GM12878 (cell line): ENCODE data around the gene DOC2B. TPM values are rescaled to one million over a fixed set of nuclear protein-coding genes. Genes with fewer than 3 reads are reported as not detected.

Experiments
- ATAC-seq: fragments of 200-7000 bp; cut with Tn5 transposase; 3 replicates; pipeline ENCODE4 v1.9.1; 2020; ENCODE audit warnings: mild to moderate bottlenecking, moderate library complexity
- BruUV-seq: library from RNA; stranded (reverse); fragments of 400-500 nt; replicated peaks from 2 replicates; lab custom pipeline; 2021; lab: Mats Ljungman, UMichigan
- CTCF ChIA-PET: fragments of 300-600 bp; sonication (Branson Sonifier 250); formaldehyde crosslinking; extraction: SDS; loops from one replicate; lab custom pipeline; 2021; ENCODE audit warnings: inconsistent platforms; lab: Yijun Ruan, JAX
- POLR2A ChIA-PET: fragments of 350-600 bp; formaldehyde crosslinking; extraction: SDS; loops from one replicate; lab custom pipeline; 2021; ENCODE audit warnings: inconsistent platforms; lab: Charles Lee
- RAD21 ChIA-PET: fragments of 300-600 bp; sonication (Branson Sonifier 250); formaldehyde crosslinking; loops from one replicate; lab custom pipeline; 2023; ENCODE audit warnings: antibody characterized with exemption; ENCODE audit not compliant: unreplicated experiment; lab: Charles Lee
- SMC1A ChIA-PET: fragments of 300-600 bp; sonication (Branson Sonifier 250); formaldehyde crosslinking; loops from one replicate; lab custom pipeline; 2023; ENCODE audit not compliant: unreplicated experiment, uncharacterized antibody; lab: Charles Lee
- DNase-seq: peaks from one replicate; pipeline ENCODE4 v3.0.0-alpha.2; 2011; ENCODE audit warnings: low read depth, low spot score
- FAIRE-seq: peaks from 3 replicates; lab custom pipeline; 2011; peaks lifted over from hg19 to GRCh38; lab: Jason Lieb, UNC
- H2AFZ ChIP-seq: 2 replicates; pipeline ENCODE4 v1.6.0; 2011; ENCODE audit warnings: low read depth, low read length, control low read depth; ENCODE audit not compliant: control insufficient read depth
- H3K27ac ChIP-seq: 2 replicates; pipeline ENCODE4 v1.5.1; 2011; ENCODE audit warnings: control low read depth; ENCODE audit not compliant: control insufficient read depth, insufficient read depth
- H3K27me3 ChIP-seq, 2 experiments: replicated peaks in 1 of 2; 2 replicates each; pipeline versions ENCODE4 v1.6.0 to v1.6.1; 2011; ENCODE audit warnings: low read length in 1 of 2; ENCODE audit not compliant: control insufficient read depth in 2 of 2, insufficient read depth in 2 of 2
- H3K36me3 ChIP-seq, 2 experiments: 2 replicates each; pipeline ENCODE4 v1.5.1; 2011; ENCODE audit warnings: low read length in 1 of 2; ENCODE audit not compliant: control insufficient read depth in 2 of 2, insufficient read depth in 2 of 2
- H3K4me1 ChIP-seq: 2 replicates; pipeline ENCODE4 v1.6.1; 2011; ENCODE audit warnings: mild to moderate bottlenecking, low read length, moderate library complexity, mixed read lengths; ENCODE audit not compliant: control insufficient read depth, insufficient read depth
- H3K4me2 ChIP-seq: 2 replicates; pipeline ENCODE4 v1.6.0; 2011; ENCODE audit warnings: control low read depth; ENCODE audit not compliant: control insufficient read depth, insufficient read depth
- H3K4me3 ChIP-seq: fragments of 200-600 bp; sonication (generic); 2 replicates; pipeline ENCODE4 v1.5.1; 2016
- H3K79me2 ChIP-seq: 2 replicates; pipeline ENCODE4 v1.6.0; 2011; ENCODE audit warnings: low read length; ENCODE audit not compliant: control insufficient read depth, insufficient read depth
- H3K9ac ChIP-seq: 2 replicates; pipeline ENCODE4 v1.8.0; 2011; ENCODE audit warnings: low read length, control low read depth, mixed read lengths; ENCODE audit not compliant: control insufficient read depth, insufficient read depth
- H3K9me3 ChIP-seq: replicated peaks from 3 replicates; pipeline ENCODE4 v1.5.1; 2011; ENCODE audit warnings: mild to moderate bottlenecking, low read length; ENCODE audit not compliant: control insufficient read depth, insufficient read depth
- H4K20me1 ChIP-seq: 2 replicates; pipeline ENCODE4 v1.6.0; 2011; ENCODE audit not compliant: control insufficient read depth, insufficient read depth
- E2F4 ChIP-seq: IDR thresholded peaks from 2 replicates; pipeline ENCODE4 v1.6.1; 2012; ENCODE audit warnings: low read depth, low read length, improper control_type of control experiment
- FOXK2 ChIP-seq: fragments of 450-650 bp; IDR thresholded peaks from 2 replicates; pipeline ENCODE4 v1.6.1; 2017; ENCODE audit warnings: mild to moderate bottlenecking, moderate library complexity
- NFXL1 ChIP-seq: fragments of 450-650 bp; IDR thresholded peaks from 2 replicates; pipeline ENCODE4 v1.6.1; 2017; ENCODE audit warnings: antibody characterized with exemption, mild to moderate bottlenecking, borderline replicate concordance
- PML ChIP-seq: IDR thresholded peaks from 2 replicates; pipeline ENCODE4 v1.6.1; 2012; ENCODE audit warnings: low read length, inconsistent platforms
- RB1 ChIP-seq: fragments of 450-650 bp; formaldehyde crosslinking; IDR thresholded peaks from 2 replicates; pipeline ENCODE4 v1.6.1; 2017; ENCODE audit warnings: mild to moderate bottlenecking, borderline replicate concordance
- SMARCA5 ChIP-seq: fragments of 450-650 bp; IDR thresholded peaks from 2 replicates; pipeline ENCODE4 v1.6.1; 2017; ENCODE audit warnings: mild to moderate bottlenecking
- SUZ12 ChIP-seq: fragments of 200-600 bp; sonication (generic); IDR thresholded peaks from one replicate; pipeline ENCODE4 v1.6.1; 2018; ENCODE audit warnings: antibody characterized with exemption, mild to moderate bottlenecking; ENCODE audit not compliant: unreplicated experiment
- YY1 ChIP-seq: IDR thresholded peaks from 2 replicates; pipeline ENCODE4 v1.6.1; 2011; ENCODE audit warnings: low read depth, mild to moderate bottlenecking, low read length
- ZNF592 ChIP-seq: fragments of 450-650 bp; IDR thresholded peaks from 2 replicates; pipeline ENCODE4 v1.6.1; 2017; ENCODE audit warnings: mild to moderate bottlenecking, moderate library complexity
- WGBS: methylation state at CpG from one replicate; pipeline ENCODE4 v1.1.6; 2016; ENCODE audit warnings: low lambda C conversion rate; ENCODE audit not compliant: insufficient replicate concordance, insufficient coverage; ENCODE audit errors: missing lambda C conversion rate; 5-methylcytosine and 5-hydroxymethylcytosine counted together
- in situ Hi-C: fragments of 300-500 bp; cut with MboI; formaldehyde crosslinking; loops from 9 replicates; pipeline ENCODE4 v1.14.3; 2018; ENCODE audit warnings: mixed read lengths
- intact Hi-C: fragments of 100-400 bp; cut with micrococcal nuclease; formaldehyde crosslinking; loops from one replicate; pipeline ENCODE4 v1.14.2; 2022; ENCODE audit not compliant: unreplicated experiment
- polyA plus RNA-seq, 11 experiments: library from polyadenylated mRNA; depleted of rRNA in 4 of 11; unstranded in 6 of 11; stranded (reverse) in 5 of 11; fragments of >200 nt; fragmentation: Nextera tagmentation in 4 of 11; fragmentation: Illumina TruSeq in 1 of 11; extraction: Ambion mirVana in 4 of 11; extraction: Trizol in 1 of 11; gene quantifications; 1 replicate in 1 of 11; 2 replicates in 10 of 11; pipeline versions ENCODE4 v1.2.1 to v1.2.3, GENCODE V29; 2011 to 2016; ENCODE audit warnings: inconsistent platforms in 2 of 11, missing spikeins in 2 of 11, low read depth in 1 of 11
- total RNA-seq, 4 experiments: library from RNA; depleted of rRNA in 3 of 4; stranded (reverse); fragments of >200 nt in 3 of 4; fragmentation: Illumina TruSeq in 1 of 4; extraction: Trizol in 1 of 4; gene quantifications; 2 replicates each; pipeline versions ENCODE4 v1.2.1 to v1.2.3, GENCODE V29; 2013 to 2021
- TF ChIP-seq, protein P1 (sequence below): fragments of 450-650 bp; IDR thresholded peaks from 2 replicates; pipeline ENCODE4 v1.6.1; 2017; ENCODE audit warnings: antibody characterized with exemption, mild to moderate bottlenecking, moderate library complexity
- TF ChIP-seq, protein P2 (sequence below): fragments of 150-350 bp; IDR thresholded peaks from 2 replicates; pipeline ENCODE4 v1.6.1; 2014; ENCODE audit warnings: mild to moderate bottlenecking, low read depth, low read length

The DOC2B gene
- total and polyA plus RNA-seq, 10 of the 15 experiments (the other 5 are each of a cell fraction or from before 2014, with no cell fraction given) = not detected

DNA sequence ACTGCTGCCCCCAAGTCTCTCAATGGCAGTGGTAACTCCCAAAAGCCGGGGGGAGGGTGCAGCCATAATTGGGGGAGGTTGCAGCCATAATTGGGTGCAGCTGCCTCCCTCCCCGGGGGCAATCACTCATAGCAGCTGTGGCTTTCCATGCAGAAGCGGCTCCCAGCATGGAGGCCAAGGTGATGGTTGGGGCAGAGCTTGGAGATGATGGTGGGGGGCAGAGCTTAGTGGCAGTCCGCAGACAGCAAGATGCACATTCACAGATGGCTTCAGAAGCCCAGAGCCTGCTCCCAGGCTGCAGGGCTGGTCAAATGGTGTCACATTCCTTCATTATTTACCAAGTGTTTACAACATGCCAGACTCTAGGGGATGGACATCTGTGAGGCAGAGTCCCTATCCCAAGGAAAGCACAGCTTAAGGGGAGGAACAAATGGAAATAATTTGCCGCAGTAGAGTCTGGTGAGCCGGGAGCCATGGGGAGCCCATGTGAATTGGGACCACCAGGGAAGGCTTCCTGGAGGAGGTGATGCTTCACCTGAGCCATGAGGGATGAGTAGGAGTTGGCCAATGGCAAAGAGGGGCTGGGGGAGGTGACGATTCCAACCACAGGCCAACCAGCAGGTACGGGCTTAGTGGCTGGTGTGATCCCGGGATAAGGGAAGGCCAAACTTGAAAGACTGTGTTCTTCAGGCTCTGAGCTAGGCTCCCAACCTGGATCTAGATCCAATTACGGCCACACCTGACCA, 8.1 kb downstream of the DOC2B start (continued):
- TF ChIP-seq NFXL1 = no peak
- no peak for TF ChIP-seq E2F4
- no peak for TF ChIP-seq PML
- TF ChIP-seq, protein P1, sequence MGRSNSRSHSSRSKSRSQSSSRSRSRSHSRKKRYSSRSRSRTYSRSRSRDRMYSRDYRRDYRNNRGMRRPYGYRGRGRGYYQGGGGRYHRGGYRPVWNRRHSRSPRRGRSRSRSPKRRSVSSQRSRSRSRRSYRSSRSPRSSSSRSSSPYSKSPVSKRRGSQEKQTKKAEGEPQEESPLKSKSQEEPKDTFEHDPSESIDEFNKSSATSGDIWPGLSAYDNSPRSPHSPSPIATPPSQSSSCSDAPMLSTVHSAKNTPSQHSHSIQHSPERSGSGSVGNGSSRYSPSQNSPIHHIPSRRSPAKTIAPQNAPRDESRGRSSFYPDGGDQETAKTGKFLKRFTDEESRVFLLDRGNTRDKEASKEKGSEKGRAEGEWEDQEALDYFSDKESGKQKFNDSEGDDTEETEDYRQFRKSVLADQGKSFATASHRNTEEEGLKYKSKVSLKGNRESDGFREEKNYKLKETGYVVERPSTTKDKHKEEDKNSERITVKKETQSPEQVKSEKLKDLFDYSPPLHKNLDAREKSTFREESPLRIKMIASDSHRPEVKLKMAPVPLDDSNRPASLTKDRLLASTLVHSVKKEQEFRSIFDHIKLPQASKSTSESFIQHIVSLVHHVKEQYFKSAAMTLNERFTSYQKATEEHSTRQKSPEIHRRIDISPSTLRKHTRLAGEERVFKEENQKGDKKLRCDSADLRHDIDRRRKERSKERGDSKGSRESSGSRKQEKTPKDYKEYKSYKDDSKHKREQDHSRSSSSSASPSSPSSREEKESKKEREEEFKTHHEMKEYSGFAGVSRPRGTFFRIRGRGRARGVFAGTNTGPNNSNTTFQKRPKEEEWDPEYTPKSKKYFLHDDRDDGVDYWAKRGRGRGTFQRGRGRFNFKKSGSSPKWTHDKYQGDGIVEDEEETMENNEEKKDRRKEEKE = no peak
- no peak for TF ChIP-seq RB1

DNA sequence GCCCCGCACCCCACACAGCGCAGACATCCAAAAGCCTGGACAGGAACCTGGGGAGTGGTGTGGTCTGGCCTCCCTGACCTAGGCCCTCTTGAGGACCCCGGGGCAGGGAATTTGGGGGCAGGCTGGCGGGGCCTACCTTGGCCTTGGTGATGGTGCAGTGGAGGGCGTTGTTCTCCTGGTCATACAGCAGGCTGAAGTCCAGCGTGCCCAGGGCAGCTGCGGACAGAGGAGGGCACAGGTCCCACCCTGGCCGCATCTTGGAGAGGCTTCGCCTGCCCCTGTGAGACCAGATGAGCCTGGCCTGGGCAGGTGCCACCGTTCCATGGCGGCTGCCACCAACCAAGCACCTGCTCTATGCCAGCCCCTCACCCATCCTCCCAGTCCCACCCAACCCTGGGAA, 9.0 kb downstream of the DOC2B start:
- in situ Hi-C loops (no loop called here), intact Hi-C loops (no loop called here)
- Histone ChIP-seq H3K4me3 (no peak overlapping the region), H3K9ac (no peak overlapping the region), H3K27me3 (no peaks in the 10 kb centered on the region; a peak in 2 of 4 replicates), H3K36me3 (no peaks in the 10 kb centered on the region), H3K4me2 (no peak overlapping the region), H3K4me1 (peaks cover 5% of the 10 kb centered on the region; the same call in 1 of the 2 replicates), H4K20me1 (no peaks in the 10 kb centered on the region), H3K27ac (no peak overlapping the region), H3K79me2 (no peaks in the 10 kb centered on the region), H3K9me3 (no peaks in the 10 kb centered on the region; the same call in 2 of the 3 replicates), H2AFZ (no peak overlapping the region)
- DNase-seq (no peak), ATAC-seq (no peak), FAIRE-seq (no peak)
- BruUV-seq = no TSS peak
- POLR2A ChIA-PET = no interaction called here
- RAD21 ChIA-PET = no interaction called here
- CTCF ChIA-PET = no interaction called here
- WGBS = 13% methylated on average over 11 of the region's 11 CpGs
- SMC1A ChIA-PET = no interaction called here
- TF ChIP-seq SMARCA5 (no peak), YY1 (no peak), FOXK2 (no peak), ZNF592 (no peak), SUZ12 (no peak)
- TF ChIP-seq, protein P2, sequence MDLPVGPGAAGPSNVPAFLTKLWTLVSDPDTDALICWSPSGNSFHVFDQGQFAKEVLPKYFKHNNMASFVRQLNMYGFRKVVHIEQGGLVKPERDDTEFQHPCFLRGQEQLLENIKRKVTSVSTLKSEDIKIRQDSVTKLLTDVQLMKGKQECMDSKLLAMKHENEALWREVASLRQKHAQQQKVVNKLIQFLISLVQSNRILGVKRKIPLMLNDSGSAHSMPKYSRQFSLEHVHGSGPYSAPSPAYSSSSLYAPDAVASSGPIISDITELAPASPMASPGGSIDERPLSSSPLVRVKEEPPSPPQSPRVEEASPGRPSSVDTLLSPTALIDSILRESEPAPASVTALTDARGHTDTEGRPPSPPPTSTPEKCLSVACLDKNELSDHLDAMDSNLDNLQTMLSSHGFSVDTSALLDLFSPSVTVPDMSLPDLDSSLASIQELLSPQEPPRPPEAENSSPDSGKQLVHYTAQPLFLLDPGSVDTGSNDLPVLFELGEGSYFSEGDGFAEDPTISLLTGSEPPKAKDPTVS = no peak
